K562 (cell line): ENCODE results near the gene EYA4. TPM values are rescaled to one million over a fixed set of nuclear protein-coding genes. Genes with fewer than 3 reads are reported as not detected.

Experiments used
- ATAC-seq: fragments of 200-7000 bp; cut with Tn5 transposase; 3 replicates; pipeline ENCODE4 v1.9.1; 2020; ENCODE audit warnings: moderate library complexity
- BruUV-seq: library from RNA; stranded (reverse); fragments of 400-500 nt; replicated peaks from 2 replicates; lab custom pipeline; 2021; lab: Mats Ljungman, UMichigan
- CTCF ChIA-PET: fragments of 300-600 bp; formaldehyde crosslinking; extraction: SDS; loops from one replicate; lab custom pipeline; 2021; ENCODE audit warnings: low intra/inter-chr PET ratio; lab: Yijun Ruan, JAX
- POLR2A ChIA-PET: fragments of 300-600, 350-650 bp; sonication (Branson Sonifier 250); formaldehyde crosslinking; extraction: SDS; loops from one replicate; lab custom pipeline; 2021; ENCODE audit warnings: antibody characterized with exemption, inconsistent platforms; lab: Yijun Ruan, JAX
- DNase-seq, 4 experiments: peaks; one replicate each; pipeline versions ENCODE4 v3.0.0 to v3.0.0-alpha.2; 2011 to 2018; ENCODE audit warnings: low spot score in 3 of 4, mixed read lengths in 3 of 4; ENCODE audit errors: extremely low read depth in 1 of 4
- FAIRE-seq: peaks from 2 replicates; lab custom pipeline; 2011; peaks lifted over from hg19 to GRCh38; lab: Jason Lieb, UNC
- H2AFZ ChIP-seq: 2 replicates; pipeline ENCODE4 v1.6.0; 2011; ENCODE audit warnings: low read depth, low read length, control low read depth, inconsistent platforms
- H3K27ac ChIP-seq: fragments of 200-600 bp; 3 replicates; pipeline ENCODE4 v1.8.0; 2011; ENCODE audit warnings: low read depth, mild to moderate bottlenecking, control low read depth, inconsistent platforms, low read length, moderate library complexity, mixed read lengths; ENCODE audit errors: extremely low read depth
- H3K27me3 ChIP-seq, 2 experiments: fragments of 300-600 bp in 1 of 2; 2 replicates in 1 of 2; 3 replicates in 1 of 2; pipeline versions ENCODE4 v1.6.0 to v1.8.0; 2011; ENCODE audit warnings: inconsistent platforms in 2 of 2, low read length in 2 of 2, mild to moderate bottlenecking in 1 of 2, mixed read lengths in 1 of 2, moderate library complexity in 1 of 2; ENCODE audit not compliant: control insufficient read depth in 2 of 2, insufficient read depth in 2 of 2
- H3K36me3 ChIP-seq: fragments of 300-600 bp; 3 replicates; pipeline ENCODE4 v1.8.0; 2011; ENCODE audit warnings: mild to moderate bottlenecking, low read length, inconsistent platforms; ENCODE audit not compliant: control insufficient read depth, insufficient read depth
- H3K4me1 ChIP-seq, 2 experiments: fragments of 200-600 bp in 1 of 2; replicated peaks in 1 of 2; 2 replicates in 1 of 2; 3 replicates in 1 of 2; pipeline versions ENCODE4 v1.5.1 to v1.8.0; 2011; ENCODE audit warnings: inconsistent platforms in 2 of 2, low read length in 2 of 2, mild to moderate bottlenecking in 1 of 2, mixed read lengths in 1 of 2, moderate library complexity in 1 of 2; ENCODE audit not compliant: control insufficient read depth in 2 of 2, insufficient read depth in 2 of 2
- H3K4me2 ChIP-seq: 2 replicates; pipeline ENCODE4 v1.6.1; 2011; ENCODE audit warnings: low read length, control low read depth, inconsistent platforms, mixed read lengths; ENCODE audit not compliant: insufficient read depth
- H3K4me3 ChIP-seq: fragments of 200-600 bp; sonication (generic), shearing (Covaris generic); 2 replicates; pipeline ENCODE4 v1.5.1; 2016; ENCODE audit warnings: control low read depth, inconsistent platforms
- H3K79me2 ChIP-seq: fragments of 200-600 bp; 3 replicates; pipeline ENCODE4 v1.8.0; 2011; ENCODE audit warnings: low read length, inconsistent platforms; ENCODE audit not compliant: control insufficient read depth, insufficient read depth
- H3K9ac ChIP-seq, 2 experiments: 2 replicates each; pipeline versions ENCODE4 v1.6.0 to v1.6.1; 2011; ENCODE audit warnings: low read depth in 2 of 2, low read length in 2 of 2, control low read depth in 1 of 2, inconsistent platforms in 1 of 2, mild to moderate bottlenecking in 1 of 2, mixed read lengths in 1 of 2; ENCODE audit not compliant: insufficient read depth in 1 of 2
- H3K9me1 ChIP-seq: one replicate; pipeline ENCODE4 v1.6.0; 2011; ENCODE audit warnings: inconsistent platforms, mild to moderate bottlenecking, low read length, moderate library complexity; ENCODE audit not compliant: control insufficient read depth, insufficient read depth
- H3K9me3 ChIP-seq: replicated peaks from 2 replicates; pipeline ENCODE4 v1.5.1; 2011; ENCODE audit warnings: low read depth, low read length, inconsistent platforms; ENCODE audit not compliant: control insufficient read depth, insufficient read depth
- H4K20me1 ChIP-seq: replicated peaks from 2 replicates; pipeline ENCODE4 v1.6.1; 2011; ENCODE audit warnings: low read length, inconsistent platforms, mixed read lengths; ENCODE audit not compliant: control insufficient read depth, insufficient read depth
- ARHGAP35 ChIP-seq: fragments of 450-650 bp; IDR thresholded peaks from 2 replicates; pipeline ENCODE4 v1.6.1; 2018; ENCODE audit not compliant: partially characterized antibody
- BMI1 ChIP-seq: fragments of 150-350 bp; IDR thresholded peaks from 2 replicates; pipeline ENCODE4 v1.6.1; 2014; ENCODE audit warnings: low read length
- BRF1 ChIP-seq: IDR thresholded peaks from 3 replicates; pipeline ENCODE4 v1.6.1; 2011; ENCODE audit warnings: borderline replicate concordance, mild to moderate bottlenecking; ENCODE audit not compliant: insufficient read length; ENCODE audit errors: extremely low read depth
- HOMEZ ChIP-seq: fragments of 250-450 bp; sonication (Bioruptor Pico); IDR thresholded peaks from 2 replicates; pipeline ENCODE4 v1.4.0; 2020; ENCODE audit warnings: mild to moderate bottlenecking, moderate library complexity
- IRF1 ChIP-seq: sonication (generic); formaldehyde crosslinking; IDR thresholded peaks from 2 replicates; pipeline ENCODE4 v1.8.0; 2022; ENCODE audit warnings: missing genetic modification reagents, mild to moderate bottlenecking, borderline replicate concordance
- MNT ChIP-seq, 2 experiments: fragments of 450-650 bp; conservative IDR thresholded peaks; 2 replicates each; pipeline ENCODE4 v1.6.1; 2017; ENCODE audit warnings: mild to moderate bottlenecking in 2 of 2, moderate library complexity in 2 of 2
- PRPF4 ChIP-seq: fragments of 200-400 bp; formaldehyde crosslinking; IDR thresholded peaks from one replicate; pipeline ENCODE4 v1.6.1; 2017; ENCODE audit warnings: low read length, low read depth, mild to moderate bottlenecking; ENCODE audit not compliant: insufficient read depth, poor library complexity, severe bottlenecking
- PTBP1 ChIP-seq: fragments of 200-400 bp; formaldehyde crosslinking; IDR thresholded peaks from 2 replicates; pipeline ENCODE4 v1.6.1; 2017; ENCODE audit warnings: low read depth, low read length
- SMAD1 ChIP-seq: fragments of 150-350 bp; IDR thresholded peaks from 2 replicates; pipeline ENCODE4 v1.6.1; 2014; ENCODE audit warnings: low read length, low read depth; ENCODE audit not compliant: partially characterized antibody
- SUPT5H ChIP-seq: fragments of 450-650 bp; IDR thresholded peaks from 2 replicates; pipeline ENCODE4 v1.6.1; 2016
- TRIM28 ChIP-seq: fragments of 450-650 bp; IDR thresholded peaks from 2 replicates; pipeline ENCODE4 v1.6.1; 2017
- ZKSCAN3 ChIP-seq: fragments of 250-450 bp; sonication (Bioruptor Pico); IDR thresholded peaks from 2 replicates; pipeline ENCODE4 v1.4.0; 2020
- ZNF23 ChIP-seq: fragments of 250-450 bp; sonication (Bioruptor Pico); IDR thresholded peaks from 2 replicates; pipeline ENCODE4 v1.4.0; 2020; ENCODE audit warnings: mild to moderate bottlenecking
- ZNF592 ChIP-seq: fragments of 450-650 bp; IDR thresholded peaks from 2 replicates; pipeline ENCODE4 v1.6.1; 2017; ENCODE audit warnings: antibody characterized with exemption, mild to moderate bottlenecking
- WGBS: fragments of 100-300 bp; shearing (Covaris generic); methylation state at CpG from one replicate; pipeline ENCODE4 v1.1.6; 2016; ENCODE audit warnings: low coverage, mixed read lengths; ENCODE audit not compliant: insufficient coverage; ENCODE audit errors: missing lambda C conversion rate; 5-methylcytosine and 5-hydroxymethylcytosine counted together
- in situ Hi-C: fragments of 300-500 bp; cut with MboI; formaldehyde crosslinking; loops from 4 replicates; pipeline ENCODE4 v1.15.0; 2018; ENCODE audit warnings: inconsistent platforms, mixed read lengths
- intact Hi-C: fragments of 100-400 bp; cut with micrococcal nuclease; formaldehyde crosslinking; loops from 2 replicates; pipeline ENCODE4 v1.14.2; 2022
- polyA plus RNA-seq, 8 experiments: library from polyadenylated mRNA; depleted of rRNA in 4 of 8; stranded (reverse) in 5 of 8; unstranded in 3 of 8; fragments of >200 nt; fragmentation: Nextera tagmentation in 2 of 8; fragmentation: Illumina TruSeq in 1 of 8; extraction: Ambion mirVana in 2 of 8; extraction: Trizol in 1 of 8; gene quantifications; 2 replicates each; pipeline versions ENCODE4 v1.2.1 to v1.2.3, GENCODE V29; 2011 to 2014; ENCODE audit warnings: inconsistent platforms in 1 of 8, missing spikeins in 1 of 8
- total RNA-seq, 7 experiments: library from RNA; depleted of rRNA in 6 of 7; stranded (reverse); fragments of >200 nt in 6 of 7; fragmentation: Illumina TruSeq in 2 of 7; extraction: Trizol in 2 of 7; gene quantifications; 2 replicates each; pipeline versions ENCODE4 v1.2.1 to v1.2.3, GENCODE V29; 2011 to 2021; ENCODE audit warnings: low replicate concordance in 1 of 7

EYA4 gene
- total and polyA plus RNA-seq, 9 of the 15 experiments (the other 6 are each of a cell fraction or from before 2014, with no cell fraction given), result 0.03 to 0.04 TPM; not detected in 7

GRCh38 chr6:133408543-133408942, 167.4 kb downstream of the EYA4 start:
- H3K9ac ChIP-seq, result no peak overlapping the region
- WGBS, result 0% methylated on average over 3 of the region's 3 CpGs
- H3K4me1 ChIP-seq, result no peaks in the 10 kb centered on the region
- H2AFZ ChIP-seq, result no peak overlapping the region
- H3K4me3 ChIP-seq, result no peak overlapping the region
- no peaks in the 10 kb centered on the region for H3K36me3 ChIP-seq
- H3K27ac ChIP-seq, result no peak overlapping the region
- H3K9me1 ChIP-seq, result no peaks in the 10 kb centered on the region
- TF ChIP-seq HOMEZ (no peak), PTBP1 (no peak), TRIM28 (no peak), ZKSCAN3 (no peak), PRPF4 (no peak), BRF1 (no peak), MNT (conservative IDR thresholded peaks at IDR 0.05) (no peak), ZNF592 (no peak), BMI1 (no peak), IRF1 (CRISPR knock-in tag) (no peak), ZNF23 (CRISPR knock-in tag) (no peak), ARHGAP35 (no peak), SUPT5H (no peak), SMAD1 (no peak)
- ATAC-seq (no peak), FAIRE-seq (no peak), DNase-seq (no peak)
- no peaks in the 10 kb centered on the region for H4K20me1 ChIP-seq
- in situ Hi-C loops (no loop called here), intact Hi-C loops (no loop called here)
- H3K27me3 ChIP-seq, result no peaks in the 10 kb centered on the region
- CTCF ChIA-PET, result no interaction called here
- peaks cover 2% of the 10 kb centered on the region; the same call in 1 of the 2 replicates for H3K9me3 ChIP-seq
- POLR2A ChIA-PET, result no interaction called here
- no peak overlapping the region for H3K4me2 ChIP-seq
- BruUV-seq, result no TSS peak
- no peaks in the 10 kb centered on the region for H3K79me2 ChIP-seq
